GM21381 (cell line): ENCODE measurements around the gene EXOC5.

ENCODE experiments used
- ATAC-seq: cut with Tn5 transposase; IDR thresholded peaks from one replicate; pipeline ENCODE4 v1.9.1; 2021; ENCODE audit warnings: mild to moderate bottlenecking, moderate library complexity; ENCODE audit not compliant: unreplicated experiment

Gene EXOC5

GRCh38 chr14:57168138-57168679, 100.5 kb downstream of the EXOC5 start:
- ATAC-seq = no peak

GRCh38 chr14:57161583-57162234, 107.0 kb downstream of the EXOC5 start:
- no peak for ATAC-seq

- ATAC-seq = no peak
Measured at GRCh38 chr14:57160333-57160732, 108.4 kb downstream of the EXOC5 start.

- no peak for ATAC-seq
Measured at GRCh38 chr14:57153286-57153685, 115.4 kb downstream of the EXOC5 start.
